ENCODE measurements around the gene ACD. TPM values are rescaled to one million over a fixed set of nuclear protein-coding genes. Genes with fewer than 3 reads are reported as not detected.
A peak's percentile ranks its signal among the peaks of the same experiment; 100 is the strongest.

ACD gene
- total and polyA plus RNA-seq, 4 donors: 13.2 to 19.7 (median 15.9) TPM

DNA sequence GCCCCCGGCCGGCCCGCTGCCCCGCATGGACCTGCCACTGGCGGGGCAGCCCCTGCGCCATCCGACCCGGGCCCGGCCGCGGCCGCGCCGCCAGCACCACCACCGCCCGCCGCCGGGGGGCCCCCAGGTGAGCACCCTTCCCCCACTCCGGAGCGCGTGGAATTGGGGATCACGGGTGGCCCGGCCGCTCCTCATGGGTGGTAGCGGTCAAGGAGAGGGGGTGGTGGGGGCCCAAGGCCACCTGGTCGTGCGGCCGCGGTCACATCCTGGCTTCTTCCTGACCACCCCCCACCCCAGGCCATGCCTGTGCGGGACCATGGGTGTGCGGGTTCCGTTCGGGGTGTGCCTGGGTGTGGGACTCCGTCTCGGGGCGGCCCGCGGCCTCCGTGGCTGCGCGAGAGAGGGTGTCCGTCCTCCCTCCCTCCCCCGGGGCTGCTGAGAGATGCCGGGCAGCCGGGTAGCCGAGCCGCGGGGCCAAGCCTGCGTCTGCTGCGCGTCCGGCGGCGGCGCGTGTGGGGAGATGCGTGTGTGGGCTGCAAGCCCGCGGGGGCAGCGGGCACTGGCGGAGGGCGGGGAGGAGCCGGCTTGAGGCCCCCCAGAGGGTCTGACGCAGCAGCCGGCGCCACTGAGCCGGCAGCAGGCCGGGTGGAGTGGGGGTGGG is 6.8 kb downstream of the ACD start:
- Histone ChIP-seq H3K9me3 (ENCODE audit: control insufficient read depth in 4 of 4, insufficient read depth in 3 of 4, low read length in 3 of 4) (no peaks in the 10 kb centered on the region), H3K4me1 (ENCODE audit: control insufficient read depth in 5 of 5, insufficient read depth in 5 of 5, low read length in 5 of 5) (peaks cover 0 to 8% (median 5%) of the 10 kb centered on the region in 5 donors), H3K4me3 (no peak overlapping the region), H3K27ac (ENCODE audit: low read depth in 1 of 2, low read length in 1 of 2) (no peak overlapping the region), H3K9ac (ENCODE audit: insufficient read depth in 1 of 2, low read length in 2 of 2) (no peak overlapping the region), H3K27me3 (ENCODE audit: control insufficient read depth in 3 of 3, insufficient read depth in 3 of 3, low read length in 2 of 3) (peaks cover 0 to 50% (median 43%) of the 10 kb centered on the region in 3 donors), H3K36me3 (ENCODE audit: control insufficient read depth in 4 of 4, insufficient read depth in 4 of 4, low read length in 4 of 4) (peaks cover 0 to 11% (median 3%) of the 10 kb centered on the region in 4 donors)
- TF ChIP-seq CTCF (IDR thresholded peaks at IDR 0.05; ENCODE audit: control extremely low read depth, extremely low read depth): no peak
- ATAC-seq (ENCODE audit: insufficient read depth, low FRiP score): no peak
- peak in 2 of 3 donors; percentile 11 to 44 for DNase-seq
- WGBS, 2 donors: 25 to 60% methylated on average over 53 to 68 of the region's 68 CpGs

DNA sequence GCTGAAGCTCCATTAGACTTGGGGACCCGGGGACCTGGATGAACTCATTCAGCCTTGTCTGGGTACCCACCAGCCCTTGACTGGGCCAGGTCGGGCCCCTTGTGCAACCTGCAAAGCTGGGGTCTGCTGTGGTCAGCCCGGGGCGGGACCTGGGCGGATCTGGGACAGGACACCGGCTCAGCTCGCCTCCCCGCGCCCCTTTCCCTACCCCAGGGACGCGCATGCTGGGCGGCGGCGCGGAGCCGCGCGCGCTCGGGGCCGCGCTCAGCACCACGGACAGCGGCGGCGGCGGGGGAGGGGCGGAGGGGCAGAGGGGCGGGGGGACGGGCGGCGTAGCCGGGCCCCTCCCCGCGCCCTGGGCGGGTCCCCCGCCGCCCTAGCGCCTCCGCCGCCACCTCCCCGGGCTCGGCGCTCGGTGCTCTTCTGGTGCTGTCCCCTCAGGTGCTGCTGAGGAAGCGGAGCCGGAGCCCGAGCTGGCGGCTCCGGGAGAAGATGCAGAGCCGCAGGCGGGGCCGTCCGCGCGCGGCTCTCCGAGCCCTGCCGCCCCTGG is 7.4 kb downstream of the ACD start:
- 30 to 62% methylated on average over 53 to 59 of the region's 59 CpGs for WGBS, 2 donors
- Histone ChIP-seq H3K27ac (ENCODE audit: low read depth in 1 of 2, low read length in 1 of 2) (no peak overlapping the region), H3K4me1 (ENCODE audit: control insufficient read depth in 5 of 5, insufficient read depth in 5 of 5, low read length in 5 of 5) (peaks cover 0 to 8% (median 5%) of the 10 kb centered on the region in 5 donors), H3K36me3 (ENCODE audit: control insufficient read depth in 4 of 4, insufficient read depth in 4 of 4, low read length in 4 of 4) (peaks cover 0 to 7% (median 2%) of the 10 kb centered on the region in 4 donors), H3K9me3 (ENCODE audit: control insufficient read depth in 4 of 4, insufficient read depth in 3 of 4, low read length in 3 of 4) (no peaks in the 10 kb centered on the region), H3K27me3 (ENCODE audit: control insufficient read depth in 3 of 3, insufficient read depth in 3 of 3, low read length in 2 of 3) (peaks cover 0 to 56% (median 43%) of the 10 kb centered on the region in 3 donors), H3K9ac (ENCODE audit: insufficient read depth in 1 of 2, low read length in 2 of 2) (no peak overlapping the region), H3K4me3 (no peak overlapping the region)
- DNase-seq: peak in 2 of 3 donors; percentile 18 to 39
- no peak for ATAC-seq (ENCODE audit: insufficient read depth, low FRiP score)
- no peak for TF ChIP-seq CTCF (IDR thresholded peaks at IDR 0.05; ENCODE audit: control extremely low read depth, extremely low read depth)

DNA sequence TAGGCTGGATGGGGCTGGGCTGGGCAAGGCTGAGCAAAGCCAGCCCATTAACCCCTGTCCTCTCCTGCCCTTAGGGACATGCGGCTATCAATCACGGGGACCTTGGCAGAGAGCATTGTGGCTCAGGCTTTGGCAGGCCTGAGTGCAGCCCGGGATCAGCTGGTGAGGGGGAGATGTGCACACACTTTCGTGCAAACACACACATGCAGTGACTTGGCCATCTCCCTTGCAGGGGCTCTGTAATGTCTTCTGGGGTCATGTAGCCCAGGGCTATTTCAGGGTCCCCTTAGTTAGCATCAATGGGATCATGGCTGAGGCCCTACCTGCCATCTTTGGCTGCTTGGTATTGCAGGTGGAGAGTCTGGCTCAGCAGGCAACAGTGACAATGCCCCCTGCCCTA is 8.2 kb downstream of the ACD start:
- no peak for ATAC-seq (ENCODE audit: insufficient read depth, low FRiP score)
- no peak for DNase-seq
- 92 to 95% methylated on average over 4 of the region's 4 CpGs for WGBS, 2 donors
- Histone ChIP-seq H3K4me1 (ENCODE audit: control insufficient read depth in 5 of 5, insufficient read depth in 5 of 5, low read length in 5 of 5) (peaks cover 0 to 8% (median 5%) of the 10 kb centered on the region in 5 donors), H3K4me3 (no peak overlapping the region), H3K27ac (ENCODE audit: low read depth in 1 of 2, low read length in 1 of 2) (no peak overlapping the region), H3K9ac (ENCODE audit: insufficient read depth in 1 of 2, low read length in 2 of 2) (no peak overlapping the region), H3K9me3 (ENCODE audit: control insufficient read depth in 4 of 4, insufficient read depth in 3 of 4, low read length in 3 of 4) (no peaks in the 10 kb centered on the region), H3K36me3 (ENCODE audit: control insufficient read depth in 4 of 4, insufficient read depth in 4 of 4, low read length in 4 of 4) (peaks cover 0 to under 1% (median 0%) of the 10 kb centered on the region in 4 donors), H3K27me3 (ENCODE audit: control insufficient read depth in 3 of 3, insufficient read depth in 3 of 3, low read length in 2 of 3) (peaks cover 0 to 61% (median 47%) of the 10 kb centered on the region in 3 donors)
- TF ChIP-seq CTCF (IDR thresholded peaks at IDR 0.05; ENCODE audit: control extremely low read depth, extremely low read depth): no peak
